ENCODE data around the gene ADGRB2. TPM values are rescaled to one million over a fixed set of nuclear protein-coding genes. Genes with fewer than 3 reads are reported as not detected.
A peak's percentile ranks its signal among the peaks of the same experiment; 100 is the strongest.

The ADGRB2 gene
- total RNA-seq, 2 experiments from 2014 or later = 1.6 to 1.7 TPM

GRCh38 chr1:31792541-31792940 is 28.4 kb upstream of the ADGRB2 start:
- Mint-ChIP-seq H3K9me3 (no peaks in the 10 kb centered on the region), H3K27me3 (peaks cover 1% of the 10 kb centered on the region), H3K36me3 (no peaks in the 10 kb centered on the region), H3K27ac (no peak overlapping the region), H3K4me3 (no peak overlapping the region), H3K4me1 (ENCODE audit: low read depth) (peaks cover 12% of the 10 kb centered on the region)
- intact Hi-C loops (cut with micrococcal nuclease) = no loop called here
- DNase-seq = no peak
- POLR2A ChIA-PET = no interaction called here
- CTCF ChIA-PET = interaction anchor here (6.9 kb wide), 1 partner anchor 128 kb away, joined by 139 read pairs; no protein-coding TSS in a partner anchor

GRCh38 chr1:31792116-31792515 is 28.0 kb upstream of the ADGRB2 start:
- intact Hi-C loops (cut with micrococcal nuclease) = no loop called here
- peaks cover 13% of the 10 kb centered on the region for H3K4me1 Mint-ChIP-seq (ENCODE audit: low read depth)

GRCh38 chr1:31791131-31791858 is 27.2 kb upstream of the ADGRB2 start:
- H3K27ac Mint-ChIP-seq = no peak overlapping the region
- H3K36me3 Mint-ChIP-seq = no peaks in the 10 kb centered on the region
- no peaks in the 10 kb centered on the region for H3K27me3 Mint-ChIP-seq
- DNase-seq = no peak
- no peaks in the 10 kb centered on the region for H3K9me3 Mint-ChIP-seq
- intact Hi-C loops (cut with micrococcal nuclease) = no loop called here
- CTCF ChIA-PET = interaction anchor here (2.0 to 6.9 kb wide), 6 partner anchors 32 to 228 kb away, joined by 7 to 139 read pairs (median 32); no protein-coding TSS in a partner anchor
- peaks cover 13% of the 10 kb centered on the region for H3K4me1 Mint-ChIP-seq (ENCODE audit: low read depth)
- POLR2A ChIA-PET = interaction anchor here (0.6 kb wide), 1 partner anchor 331 kb away, joined by 3 read pairs; no protein-coding TSS in a partner anchor
- no peak overlapping the region for H3K4me3 Mint-ChIP-seq

More at GRCh38 chr1:31792116-31792515, 28.0 kb upstream of the ADGRB2 start:
- CTCF ChIA-PET = interaction anchor here (2.0 to 6.9 kb wide), 2 partner anchors 128 to 229 kb away, joined by 7 to 139 read pairs; no protein-coding TSS in a partner anchor
- no peaks in the 10 kb centered on the region for H3K36me3 Mint-ChIP-seq
- H3K4me3 Mint-ChIP-seq = no peak overlapping the region
- POLR2A ChIA-PET = no interaction called here
- H3K9me3 Mint-ChIP-seq = no peaks in the 10 kb centered on the region
- H3K27ac Mint-ChIP-seq = no peak overlapping the region
- no peak for DNase-seq
- peaks cover 1% of the 10 kb centered on the region for H3K27me3 Mint-ChIP-seq

- H3K27ac Mint-ChIP-seq = no peak overlapping the region
- no peaks in the 10 kb centered on the region for H3K36me3 Mint-ChIP-seq
- ChIA-PET CTCF (interaction anchor here (0.9 to 6.9 kb wide), 10 partner anchors 27 to 228 kb away, joined by 3 to 139 read pairs (median 32); partner anchors contain the start of genes ADGRB2 and COL16A1), POLR2A (no interaction called here)
- DNase-seq = no peak
- intact Hi-C loops (cut with micrococcal nuclease) = no loop called here
- no peaks in the 10 kb centered on the region for H3K9me3 Mint-ChIP-seq
- H3K4me1 Mint-ChIP-seq (ENCODE audit: low read depth) = peaks cover 13% of the 10 kb centered on the region
- no peak overlapping the region for H3K4me3 Mint-ChIP-seq
- no peaks in the 10 kb centered on the region for H3K27me3 Mint-ChIP-seq
These were observed 26.5 kb upstream of the ADGRB2 start for GRCh38 chr1:31790641-31791091.

- ChIA-PET POLR2A (interaction anchor here (1.7 kb wide), 1 partner anchor 126 kb away, joined by 8 read pairs; no protein-coding TSS in a partner anchor), CTCF (interaction anchor here (0.9 to 6.9 kb wide), 18 partner anchors 24 to 401 kb away, joined by 3 to 139 read pairs (median 14); partner anchors contain the start of genes ADGRB2, COL16A1 and PEF1)
- Mint-ChIP-seq H3K36me3 (no peaks in the 10 kb centered on the region), H3K27ac (no peak overlapping the region), H3K4me1 (ENCODE audit: low read depth) (peaks cover 13% of the 10 kb centered on the region), H3K27me3 (no peaks in the 10 kb centered on the region), H3K9me3 (no peaks in the 10 kb centered on the region), H3K4me3 (no peak overlapping the region)
- intact Hi-C loops (cut with micrococcal nuclease) = no loop called here
- no peak for DNase-seq
These were observed 26.0 kb upstream of the ADGRB2 start for GRCh38 chr1:31790140-31790539.

GRCh38 chr1:31789259-31790065 is 25.3 kb upstream of the ADGRB2 start:
- intact Hi-C loops (cut with micrococcal nuclease) = loop anchor here (1.0 to 5.0 kb wide), 7 partner anchors 27 to 493 kb away; partner anchors contain the start of genes COL16A1, SNRNP40 and ZCCHC17
- no peaks in the 10 kb centered on the region for H3K9me3 Mint-ChIP-seq
- CTCF ChIA-PET = interaction anchor here (0.6 to 6.9 kb wide), 66 partner anchors 9 to 605 kb away, joined by 3 to 139 read pairs (median 4); partner anchors contain the start of genes ADGRB2, BSDC1, COL16A1 and PEF1
- peak overlapping the region; percentile 80 for H3K4me3 Mint-ChIP-seq
- POLR2A ChIA-PET = interaction anchor here (0.9 to 1.7 kb wide), 6 partner anchors 9 to 144 kb away, joined by 3 to 8 read pairs (median 5); partner anchors contain the start of gene PEF1
- H3K27me3 Mint-ChIP-seq = no peaks in the 10 kb centered on the region
- no peaks in the 10 kb centered on the region for H3K36me3 Mint-ChIP-seq
- no peak overlapping the region for H3K27ac Mint-ChIP-seq
- peaks cover 13% of the 10 kb centered on the region for H3K4me1 Mint-ChIP-seq (ENCODE audit: low read depth)
- DNase-seq = peak; percentile 98

- H3K4me3 Mint-ChIP-seq = peak overlapping the region; percentile 80
- H3K9me3 Mint-ChIP-seq = no peaks in the 10 kb centered on the region
- no peak for DNase-seq
- ChIA-PET POLR2A (interaction anchor here (1.3 to 1.7 kb wide), 5 partner anchors 20 to 144 kb away, joined by 3 to 8 read pairs (median 5); partner anchors contain the start of gene PEF1), CTCF (interaction anchor here (0.6 to 6.9 kb wide), 64 partner anchors 9 to 606 kb away, joined by 3 to 139 read pairs (median 4); partner anchors contain the start of genes ADGRB2, BSDC1, COL16A1 and PEF1)
- no peaks in the 10 kb centered on the region for H3K36me3 Mint-ChIP-seq
- no peaks in the 10 kb centered on the region for H3K27me3 Mint-ChIP-seq
- peaks cover 13% of the 10 kb centered on the region for H3K4me1 Mint-ChIP-seq (ENCODE audit: low read depth)
- intact Hi-C loops (cut with micrococcal nuclease) = loop anchor here (1.0 to 5.0 kb wide), 8 partner anchors 27 to 492 kb away; partner anchors contain the start of genes COL16A1, SNRNP40 and ZCCHC17
- no peak overlapping the region for H3K27ac Mint-ChIP-seq
These were observed 24.7 kb upstream of the ADGRB2 start for GRCh38 chr1:31788825-31789256.

GRCh38 chr1:31788138-31788824 is 24.1 kb upstream of the ADGRB2 start:
- intact Hi-C loops (cut with micrococcal nuclease) = loop anchor here (1.0 to 5.0 kb wide), 4 partner anchors 83 to 491 kb away; partner anchors contain the start of genes COL16A1, SNRNP40 and ZCCHC17
- H3K9me3 Mint-ChIP-seq = no peaks in the 10 kb centered on the region
- H3K27ac Mint-ChIP-seq = peak overlapping the region; percentile 80
- H3K27me3 Mint-ChIP-seq = no peaks in the 10 kb centered on the region
- DNase-seq = peak; percentile 96
- H3K36me3 Mint-ChIP-seq = no peaks in the 10 kb centered on the region
- peak overlapping the region; percentile 80 for H3K4me3 Mint-ChIP-seq
- peaks cover 13% of the 10 kb centered on the region for H3K4me1 Mint-ChIP-seq (ENCODE audit: low read depth)
- ChIA-PET POLR2A (interaction anchor here (1.3 to 1.7 kb wide), 5 partner anchors 19 to 143 kb away, joined by 3 to 8 read pairs (median 5); partner anchors contain the start of gene PEF1), CTCF (interaction anchor here (0.6 to 6.9 kb wide), 47 partner anchors 8 to 606 kb away, joined by 3 to 139 read pairs (median 6); partner anchors contain the start of genes ADGRB2, BSDC1, COL16A1 and PEF1)

- Mint-ChIP-seq H3K27ac (peak overlapping the region; percentile 80), H3K9me3 (no peaks in the 10 kb centered on the region), H3K36me3 (no peaks in the 10 kb centered on the region), H3K4me1 (ENCODE audit: low read depth) (peaks cover 13% of the 10 kb centered on the region), H3K4me3 (peak overlapping the region; percentile 80), H3K27me3 (no peaks in the 10 kb centered on the region)
- intact Hi-C loops (cut with micrococcal nuclease) = loop anchor here (1.0 to 5.0 kb wide), 4 partner anchors 83 to 491 kb away; partner anchors contain the start of genes COL16A1, SNRNP40 and ZCCHC17
- ChIA-PET POLR2A (interaction anchor here (1.4 kb wide), 1 partner anchor 19 kb away, joined by 5 read pairs; no protein-coding TSS in a partner anchor), CTCF (interaction anchor here (1.2 to 6.9 kb wide), 7 partner anchors 15 to 394 kb away, joined by 6 to 139 read pairs (median 36); partner anchors contain the start of gene ADGRB2)
- no peak for DNase-seq
These were observed 23.6 kb upstream of the ADGRB2 start for GRCh38 chr1:31787786-31788137.

GRCh38 chr1:31787261-31787660 is 23.1 kb upstream of the ADGRB2 start:
- H3K4me1 Mint-ChIP-seq (ENCODE audit: low read depth) = peaks cover 13% of the 10 kb centered on the region
- no peak overlapping the region for H3K27ac Mint-ChIP-seq
- intact Hi-C loops (cut with micrococcal nuclease) = loop anchor here (5.0 kb wide), 1 partner anchor 225 kb away; no protein-coding TSS in a partner anchor
- no peak for DNase-seq
- H3K9me3 Mint-ChIP-seq = no peaks in the 10 kb centered on the region
- peak overlapping the region; percentile 80 for H3K4me3 Mint-ChIP-seq
- ChIA-PET CTCF (interaction anchor here (2.5 to 6.9 kb wide), 3 partner anchors 24 to 222 kb away, joined by 36 to 139 read pairs (median 48); partner anchors contain the start of gene ADGRB2), POLR2A (no interaction called here)
- no peaks in the 10 kb centered on the region for H3K27me3 Mint-ChIP-seq
- no peaks in the 10 kb centered on the region for H3K36me3 Mint-ChIP-seq

Data from activated CD4-positive, alpha-beta memory T cell treated with anti-CD3 and anti-CD28 coated beads for 36 hours (primary cell).